Prostate gland (tissue), 2 donors: ENCODE measurements around the gene TXNDC12.

Experiments
- CTCF ChIP-seq, 4 experiments: fragments of 200-600 bp in 2 of 4; fragments of 450-650 bp in 2 of 4; sonication (generic) in 2 of 4; IDR thresholded peaks; 1 replicate in 3 of 4; 2 replicates in 1 of 4; pipeline ENCODE4 v1.5.1; 2016 to 2019; ENCODE audit warnings: antibody characterized with exemption in 4 of 4, mild to moderate bottlenecking in 2 of 4, moderate library complexity in 2 of 4
- POLR2A ChIP-seq: fragments of 450-650 bp; IDR thresholded peaks from one replicate; pipeline ENCODE4 v1.6.1; 2016; ENCODE audit warnings: antibody characterized with exemption, mild to moderate bottlenecking
- POLR2AphosphoS5 ChIP-seq: sonication (generic); formaldehyde crosslinking; IDR thresholded peaks from one replicate; pipeline ENCODE4 v1.6.1; 2017; ENCODE audit warnings: antibody characterized with exemption

GRCh38 chr1:51982161-51982560, 72.8 kb downstream of the TXNDC12 start:
- no peak for TF ChIP-seq CTCF (IDR thresholded peaks at IDR 0.05)
- no peak for TF ChIP-seq POLR2A
- TF ChIP-seq POLR2AphosphoS5: no peak
